ENCODE measurements around the gene GPR137B. TPM values are rescaled to one million over a fixed set of nuclear protein-coding genes. Genes with fewer than 3 reads are reported as not detected.

Gene GPR137B
- total and polyA plus RNA-seq, 2 of the 13 experiments (the other 11 are each of a cell fraction or from before 2014, with no cell fraction given): 0.31 to 0.41 TPM

GRCh38 chr1:236137285-236137852 is 5.0 kb upstream of the GPR137B start:
- in situ Hi-C loops (cut with HindIII; ENCODE audit: extremely low pct_ligation_motif_present, low pct_unique_long_range_greater_than_20kb): no loop called here
- POLR2A ChIA-PET: no interaction called here
- BruUV-seq (replicated peaks): no TSS peak

GRCh38 chr1:236139495-236139894 is 2.8 kb upstream of the GPR137B start:
- Histone ChIP-seq H3K79me2 (ENCODE audit: insufficient read depth, low read length) (no peaks in the 10 kb centered on the region), H3K36me3 (replicated peaks in 1 of 2; ENCODE audit: control insufficient read depth in 1 of 2, insufficient read depth in 2 of 2, low read length in 2 of 2) (no peaks in the 10 kb centered on the region), H3K27ac (ENCODE audit: extremely low read length, insufficient read depth, low read length) (no peak overlapping the region), H3K9me3 (ENCODE audit: low read length) (no peaks in the 10 kb centered on the region), H3K9ac (ENCODE audit: insufficient read depth, low read depth, low read length) (no peak overlapping the region), H2AFZ (ENCODE audit: low read length) (no peak overlapping the region), H3K4me2 (ENCODE audit: low read depth, low read length) (no peak overlapping the region), H4K20me1 (ENCODE audit: insufficient read depth, low read length) (no peaks in the 10 kb centered on the region), H3K4me3 (replicated peaks in 1 of 3; ENCODE audit: insufficient read depth in 1 of 3, low read depth in 2 of 3, low read length in 3 of 3) (no peak overlapping the region), H3K27me3 (ENCODE audit: control insufficient read depth in 1 of 2, insufficient read depth in 2 of 2, low read length in 2 of 2) (peaks cover 4 to 47% of the 10 kb centered on the region in 2 experiments; a peak in 4 of 5 replicates), H3K4me1 (ENCODE audit: insufficient read depth, low read length) (peaks cover 19% of the 10 kb centered on the region; the same call in 1 of the 2 replicates)
- no TSS peak for BruUV-seq (replicated peaks)
- in situ Hi-C loops (cut with HindIII; ENCODE audit: extremely low pct_ligation_motif_present, low pct_unique_long_range_greater_than_20kb): no loop called here
- intact Hi-C loops (cut with micrococcal nuclease; ENCODE audit: unreplicated experiment): no loop called here
- POLR2A ChIA-PET: no interaction called here
- CTCF ChIA-PET (ENCODE audit: low intra/inter-chr PET ratio, low total read pairs): no interaction called here
- 61% methylated on average over 4 of the region's 4 CpGs for WGBS (ENCODE audit: low lambda C conversion rate)
- FAIRE-seq: no peak
- no peak for ATAC-seq
- DNase-seq (ENCODE audit: low spot score): no peak
- no peak for TF ChIP-seq ZGPAT (CRISPR knock-in tag; IDR thresholded peaks at IDR 0.05)
- no peak for TF ChIP-seq NFKB2 (CRISPR knock-in tag; IDR thresholded peaks at IDR 0.05; ENCODE audit: borderline replicate concordance)
- TF ChIP-seq ZNF704 (CRISPR knock-in tag; IDR thresholded peaks at IDR 0.05; ENCODE audit: borderline replicate concordance): no peak
- no peak for TF ChIP-seq ZNF816 (CRISPR knock-in tag; IDR thresholded peaks at IDR 0.05; ENCODE audit: borderline replicate concordance)
- no peak for TF ChIP-seq TERF1 (CRISPR knock-in tag; IDR thresholded peaks at IDR 0.05)
- no peak for TF ChIP-seq RFX3 (CRISPR knock-in tag; IDR thresholded peaks at IDR 0.05)
- no peak for TF ChIP-seq PTBP1 (IDR thresholded peaks at IDR 0.05; ENCODE audit: low read depth, low read length, poor library complexity, severe bottlenecking)
- TF ChIP-seq FUBP1 (CRISPR knock-in tag; IDR thresholded peaks at IDR 0.05; ENCODE audit: borderline replicate concordance): no peak

More at GRCh38 chr1:236137285-236137852, 5.0 kb upstream of the GPR137B start:
- WGBS (ENCODE audit: low lambda C conversion rate): 76% methylated on average over 4 of the region's 4 CpGs
- Histone ChIP-seq H3K4me3 (replicated peaks in 1 of 3; ENCODE audit: insufficient read depth in 1 of 3, low read depth in 2 of 3, low read length in 3 of 3) (no peak overlapping the region), H3K4me1 (ENCODE audit: insufficient read depth, low read length) (peaks cover 9% of the 10 kb centered on the region; the same call in 1 of the 2 replicates), H3K27me3 (ENCODE audit: control insufficient read depth in 1 of 2, insufficient read depth in 2 of 2, low read length in 2 of 2) (peaks cover 4 to 28% of the 10 kb centered on the region in 2 experiments; a peak in 4 of 5 replicates), H3K9ac (ENCODE audit: insufficient read depth, low read depth, low read length) (no peak overlapping the region), H3K4me2 (ENCODE audit: low read depth, low read length) (no peak overlapping the region), H2AFZ (ENCODE audit: low read length) (no peak overlapping the region), H4K20me1 (ENCODE audit: insufficient read depth, low read length) (no peaks in the 10 kb centered on the region), H3K27ac (ENCODE audit: extremely low read length, insufficient read depth, low read length) (no peak overlapping the region), H3K9me3 (ENCODE audit: low read length) (no peaks in the 10 kb centered on the region), H3K79me2 (ENCODE audit: insufficient read depth, low read length) (no peaks in the 10 kb centered on the region), H3K36me3 (replicated peaks in 1 of 2; ENCODE audit: control insufficient read depth in 1 of 2, insufficient read depth in 2 of 2, low read length in 2 of 2) (no peaks in the 10 kb centered on the region)
- FAIRE-seq (no peak), ATAC-seq (no peak), DNase-seq (ENCODE audit: low spot score) (no peak)
- intact Hi-C loops (cut with micrococcal nuclease; ENCODE audit: unreplicated experiment): no loop called here
- TF ChIP-seq ATF7 (IDR thresholded peaks at IDR 0.05) (peak; percentile 61), ATF7 (CRISPR knock-in tag; IDR thresholded peaks at IDR 0.05) (no peak), BATF2 (CRISPR knock-in tag; IDR thresholded peaks at IDR 0.05) (no peak), ZMYM3 (CRISPR knock-in tag; IDR thresholded peaks at IDR 0.05) (no peak)
- CTCF ChIA-PET (ENCODE audit: low intra/inter-chr PET ratio, low total read pairs): no interaction called here

All from HepG2 (cell line).